SJSA1 (cell line): ENCODE data around the gene KCNQ1. TPM values are rescaled to one million over a fixed set of nuclear protein-coding genes. Genes with fewer than 3 reads are reported as not detected.

Experiments
- DNase-seq, 2 experiments: peaks; one replicate each; pipeline ENCODE4 v3.0.0-alpha.2; 2015 to 2020; ENCODE audit warnings: low spot score in 2 of 2, low read depth in 1 of 2
- H3K27ac ChIP-seq: fragments of 250-450 bp; sonication (Bioruptor Pico); 2 replicates; pipeline ENCODE4 v1.5.1; 2020; ENCODE audit warnings: mild to moderate bottlenecking, moderate library complexity
- H3K27me3 ChIP-seq: fragments of 250-450 bp; sonication (Bioruptor Pico); replicated peaks from 2 replicates; pipeline ENCODE4 v1.5.1; 2020; ENCODE audit warnings: mild to moderate bottlenecking, moderate library complexity
- H3K36me3 ChIP-seq: fragments of 250-450 bp; sonication (Bioruptor Pico); 2 replicates; pipeline ENCODE4 v1.5.1; 2020; ENCODE audit warnings: mild to moderate bottlenecking
- H3K4me1 ChIP-seq: fragments of 250-450 bp; sonication (Bioruptor Pico); replicated peaks from 2 replicates; pipeline ENCODE4 v1.6.1; 2021; ENCODE audit warnings: mild to moderate bottlenecking
- H3K4me3 ChIP-seq: fragments of 250-450 bp; sonication (Bioruptor Pico); 2 replicates; pipeline ENCODE4 v1.5.1; 2020; ENCODE audit warnings: mild to moderate bottlenecking
- H3K9me3 ChIP-seq: fragments of 250-450 bp; sonication (Bioruptor Pico); replicated peaks from 2 replicates; pipeline ENCODE4 v1.5.1; 2020; ENCODE audit warnings: mild to moderate bottlenecking
- total RNA-seq: library from RNA; depleted of rRNA; stranded (reverse); fragments of >200 nt; shearing (Covaris generic); gene quantifications from 2 replicates; pipeline ENCODE4 v1.2.3, GENCODE V29; 2014

The KCNQ1 gene
- total RNA-seq, 1 experiment from 2014 or later = not detected

GRCh38 chr11:2693271-2694261 is 248.8 kb downstream of the KCNQ1 start:
- peaks cover 14% of the 10 kb centered on the region for H3K4me1 ChIP-seq
- H3K4me3 ChIP-seq = no peak overlapping the region
- DNase-seq = no peak
- no peaks in the 10 kb centered on the region for H3K27me3 ChIP-seq
- no peaks in the 10 kb centered on the region for H3K9me3 ChIP-seq
- H3K36me3 ChIP-seq = peaks cover 62% of the 10 kb centered on the region
- H3K27ac ChIP-seq = no peak overlapping the region

GRCh38 chr11:2694495-2694894 is 249.7 kb downstream of the KCNQ1 start:
- H3K4me1 ChIP-seq = peaks cover 14% of the 10 kb centered on the region
- DNase-seq = no peak
- no peaks in the 10 kb centered on the region for H3K27me3 ChIP-seq
- no peaks in the 10 kb centered on the region for H3K9me3 ChIP-seq
- H3K27ac ChIP-seq = no peak overlapping the region
- H3K4me3 ChIP-seq = no peak overlapping the region
- peaks cover 54% of the 10 kb centered on the region for H3K36me3 ChIP-seq

DNA sequence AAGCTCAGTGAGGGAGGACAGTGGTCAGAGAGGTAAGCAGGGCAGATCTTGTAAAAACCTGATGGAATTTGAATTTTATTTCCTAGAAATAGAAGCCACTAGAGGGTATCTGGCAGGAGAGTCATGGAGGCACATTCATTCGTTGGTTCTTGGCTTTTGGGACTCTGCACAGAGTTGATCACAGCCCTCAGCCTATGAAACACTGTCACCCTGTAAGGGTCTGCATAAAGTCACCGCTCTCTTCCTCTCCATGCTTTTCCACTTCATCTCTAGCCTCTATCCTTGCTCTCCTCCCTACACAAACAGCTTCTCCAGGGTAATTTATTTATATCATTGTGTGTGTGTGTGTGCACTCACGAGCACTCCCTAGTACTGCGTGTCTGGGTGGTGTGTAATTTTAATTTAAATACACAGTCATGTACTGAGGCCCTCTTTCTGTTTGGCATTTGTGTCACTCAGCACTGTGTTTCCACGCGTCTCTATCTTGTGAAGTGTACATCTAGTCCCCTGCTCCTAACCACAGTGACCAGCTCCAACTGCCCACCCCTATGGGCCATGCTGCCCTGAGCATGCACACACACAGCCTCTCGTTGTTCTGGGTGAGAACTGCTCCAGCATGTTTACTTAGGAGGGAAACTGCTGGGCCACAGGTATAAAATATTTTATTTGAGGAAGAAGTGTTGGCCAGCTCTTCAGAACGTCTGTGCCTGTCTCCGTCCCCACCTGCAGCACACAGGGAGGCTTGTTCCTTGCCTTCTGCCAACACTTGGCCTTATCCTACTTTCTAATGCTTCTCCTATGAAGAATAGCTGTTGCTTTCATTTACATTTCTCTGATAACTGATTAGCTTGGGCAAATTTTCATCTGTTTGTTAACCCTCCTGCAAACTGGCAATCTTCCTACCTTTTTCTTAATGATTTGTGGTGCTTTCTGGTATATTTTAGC is 250.5 kb downstream of the KCNQ1 start:
- no peak overlapping the region for H3K27ac ChIP-seq
- H3K4me1 ChIP-seq = peaks cover 15% of the 10 kb centered on the region
- no peaks in the 10 kb centered on the region for H3K27me3 ChIP-seq
- H3K9me3 ChIP-seq = no peaks in the 10 kb centered on the region
- no peak for DNase-seq
- no peak overlapping the region for H3K4me3 ChIP-seq
- peaks cover 50% of the 10 kb centered on the region for H3K36me3 ChIP-seq

- no peaks in the 10 kb centered on the region for H3K27me3 ChIP-seq
- H3K9me3 ChIP-seq = no peaks in the 10 kb centered on the region
- H3K4me1 ChIP-seq = peaks cover 25% of the 10 kb centered on the region
- no peak overlapping the region for H3K4me3 ChIP-seq
- no peak overlapping the region for H3K27ac ChIP-seq
- H3K36me3 ChIP-seq = peaks cover 39% of the 10 kb centered on the region
- DNase-seq = no peak
Measured at GRCh38 chr11:2696455-2696854, 251.6 kb downstream of the KCNQ1 start.

DNA sequence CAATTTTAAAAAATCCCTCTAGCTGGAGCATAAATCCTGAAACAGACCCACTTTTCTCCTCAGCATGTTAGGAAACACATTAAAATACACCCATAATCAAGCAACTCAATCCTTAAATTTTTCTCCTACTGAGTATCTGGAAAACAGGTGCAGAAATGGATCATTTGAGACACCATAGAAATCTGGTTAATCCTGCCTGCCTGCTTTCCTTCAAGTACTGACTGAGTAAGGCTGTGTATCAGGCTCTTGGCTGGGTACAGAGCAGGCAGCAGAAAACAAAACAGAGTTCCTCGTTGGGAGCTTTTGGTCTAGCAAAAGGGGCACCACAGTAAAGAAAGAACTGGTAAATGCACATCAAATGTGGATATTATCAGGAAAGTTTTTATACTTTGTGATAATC is 253.1 kb downstream of the KCNQ1 start:
- Histone ChIP-seq H3K27me3 (no peaks in the 10 kb centered on the region), H3K9me3 (no peaks in the 10 kb centered on the region), H3K27ac (no peak overlapping the region), H3K4me1 (peaks cover 25% of the 10 kb centered on the region), H3K36me3 (peaks cover 34% of the 10 kb centered on the region), H3K4me3 (peak overlapping the region; percentile 74)
- DNase-seq = no peak

GRCh38 chr11:2698386-2699184 is 253.8 kb downstream of the KCNQ1 start:
- Histone ChIP-seq H3K27me3 (no peaks in the 10 kb centered on the region), H3K4me1 (peaks cover 25% of the 10 kb centered on the region), H3K4me3 (peak overlapping the region; percentile 74), H3K36me3 (peaks cover 30% of the 10 kb centered on the region), H3K27ac (no peak overlapping the region), H3K9me3 (no peaks in the 10 kb centered on the region)
- peak in 1 of 2 experiments; percentile 18 for DNase-seq

GRCh38 chr11:2699185-2699530 is 254.3 kb downstream of the KCNQ1 start:
- DNase-seq = peak in 1 of 2 experiments; percentile 45
- H3K4me3 ChIP-seq = peak overlapping the region; percentile 74
- no peaks in the 10 kb centered on the region for H3K9me3 ChIP-seq
- H3K27me3 ChIP-seq = no peaks in the 10 kb centered on the region
- H3K4me1 ChIP-seq = peaks cover 25% of the 10 kb centered on the region
- peaks cover 25% of the 10 kb centered on the region for H3K36me3 ChIP-seq
- peak overlapping the region; percentile 52; the same call in 1 of the 2 replicates for H3K27ac ChIP-seq

DNA sequence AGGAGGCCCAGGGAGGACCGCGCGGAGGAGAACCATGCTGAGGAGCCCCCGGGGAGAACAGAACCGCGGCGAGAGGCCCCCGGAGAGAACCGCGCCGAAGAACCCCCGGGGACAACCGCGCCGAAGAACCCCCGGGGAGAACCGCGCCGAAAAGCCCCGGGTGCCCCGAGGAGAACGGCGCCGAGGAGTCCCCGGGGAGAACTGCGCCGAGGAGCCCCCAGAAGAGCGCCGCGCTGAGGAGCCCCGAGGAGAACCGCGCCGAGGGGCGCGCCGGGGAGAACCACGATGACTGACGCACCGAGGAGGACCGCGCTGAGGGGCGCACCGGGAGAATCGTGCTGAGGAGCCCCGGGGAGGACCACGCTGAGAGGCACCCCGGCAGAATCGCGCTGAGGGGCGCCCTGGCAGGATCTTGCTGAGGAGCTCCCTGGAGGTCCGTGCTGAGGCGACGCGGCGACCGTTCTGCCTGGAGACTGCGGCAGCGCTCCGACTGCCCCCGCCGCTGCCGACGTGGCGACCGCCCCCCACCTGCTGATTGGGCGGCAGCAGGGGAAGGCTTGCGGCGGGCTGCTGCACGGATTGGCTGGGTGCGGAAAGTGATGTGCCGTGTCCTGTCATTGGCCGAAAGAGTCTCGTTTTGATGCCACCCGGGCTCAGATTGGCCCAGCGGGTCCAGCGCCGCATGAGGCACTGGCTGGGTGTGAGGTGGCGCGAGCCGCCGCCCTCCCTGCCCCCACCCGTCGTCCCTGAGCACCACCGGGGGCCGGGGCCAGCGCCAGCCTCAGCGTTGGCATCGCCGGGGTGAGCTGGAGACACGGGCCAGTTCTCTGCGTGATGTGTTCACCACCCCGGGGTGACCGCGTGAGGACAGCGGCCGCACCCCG is 255.0 kb downstream of the KCNQ1 start, which contains the start of gene KCNQ1OT1:
TSS of gene KCNQ1OT1 (minus strand) at position 464 of the 884 bp plus-strand sequence.
- peak within 1 kb of the TSS; percentile 74 for H3K4me3 ChIP-seq
- H3K27me3 ChIP-seq = no peaks in the 10 kb centered on the region
- H3K27ac ChIP-seq = peak within 1 kb of the TSS; percentile 83
- peak; percentile 97 for DNase-seq
- H3K4me1 ChIP-seq = peaks cover 25% of the 10 kb centered on the region
- H3K9me3 ChIP-seq = no peaks in the 10 kb centered on the region
- H3K36me3 ChIP-seq = peaks cover 18% of the 10 kb centered on the region

DNA sequence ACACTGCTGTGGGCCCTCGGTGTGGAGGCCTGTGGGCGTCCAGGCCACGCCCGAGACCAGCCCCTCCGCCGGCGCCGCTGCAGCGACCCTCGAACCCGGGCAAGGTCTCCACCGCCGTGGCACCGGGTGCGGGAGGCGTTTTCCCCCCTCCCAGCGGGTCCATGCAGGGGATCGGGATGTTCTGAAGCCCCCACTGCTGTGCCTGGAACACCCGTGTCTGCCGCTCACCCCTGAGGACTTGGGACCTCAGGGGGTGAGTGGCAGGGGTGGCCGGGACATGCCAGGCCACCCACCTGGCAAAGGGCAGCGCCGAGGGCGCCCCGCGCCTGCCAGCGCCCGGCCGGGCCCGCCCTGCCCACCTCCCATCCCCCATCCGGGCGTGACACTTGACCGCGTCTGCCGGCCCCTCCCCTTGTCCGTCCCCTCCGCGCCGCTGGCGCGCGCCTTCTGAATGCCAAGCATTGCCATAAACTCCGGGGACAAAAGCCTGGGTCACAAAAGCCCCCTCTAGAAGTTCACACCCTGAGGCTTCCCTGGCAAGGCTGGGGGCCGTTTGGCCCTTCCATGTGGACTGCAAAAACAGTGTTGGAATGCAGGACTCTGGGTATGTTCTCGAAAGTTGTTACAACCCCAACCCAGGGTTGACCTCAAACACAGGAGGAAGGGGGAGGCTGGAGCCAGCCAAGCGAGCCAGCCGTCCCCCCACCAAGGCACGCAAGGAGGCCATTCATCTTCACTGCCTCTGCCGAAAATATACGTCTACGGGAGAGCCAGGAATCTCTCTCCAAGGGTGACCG is 255.8 kb downstream of the KCNQ1 start:
- Histone ChIP-seq H3K9me3 (no peaks in the 10 kb centered on the region), H3K36me3 (peaks cover 13% of the 10 kb centered on the region), H3K27me3 (no peaks in the 10 kb centered on the region), H3K27ac (peak overlapping the region; percentile 83), H3K4me3 (peak overlapping the region; percentile 74), H3K4me1 (peaks cover 25% of the 10 kb centered on the region)
- peak; percentile 74 to 88 for DNase-seq

- no peaks in the 10 kb centered on the region for H3K27me3 ChIP-seq
- no peak for DNase-seq
- H3K36me3 ChIP-seq = peaks cover 7% of the 10 kb centered on the region
- H3K4me1 ChIP-seq = peaks cover 25% of the 10 kb centered on the region
- H3K4me3 ChIP-seq = no peak overlapping the region
- peaks cover 1% of the 10 kb centered on the region for H3K9me3 ChIP-seq
- no peak overlapping the region; the same call in 1 of the 2 replicates for H3K27ac ChIP-seq
Measured at GRCh38 chr11:2701230-2701629, 256.4 kb downstream of the KCNQ1 start.

- no peak for DNase-seq
- H3K4me3 ChIP-seq = no peak overlapping the region
- peaks cover 6% of the 10 kb centered on the region; the same call in 1 of the 2 replicates for H3K36me3 ChIP-seq
- H3K27me3 ChIP-seq = no peaks in the 10 kb centered on the region
- peaks cover 6% of the 10 kb centered on the region for H3K9me3 ChIP-seq
- H3K4me1 ChIP-seq = peaks cover 25% of the 10 kb centered on the region
- no peak overlapping the region for H3K27ac ChIP-seq
Measured at GRCh38 chr11:2701898-2702434, 257.2 kb downstream of the KCNQ1 start.
